Kidney (tissue), 14 donors: ENCODE measurements around the gene MIPEP. TPM values are rescaled to one million over a fixed set of nuclear protein-coding genes. Genes with fewer than 3 reads are reported as not detected.

ENCODE experiments used
- DNase-seq, 5 donors: peaks; one replicate each; pipeline ENCODE4 v3.0.0-alpha.2; 2013 to 2020
- FAIRE-seq: peaks from 2 replicates; lab custom pipeline; 2012; peaks lifted over from hg19 to GRCh38; lab: Jason Lieb, UNC
- H3K27ac ChIP-seq, 2 donors: one replicate each; pipeline ENCODE4 v1.7.0; 2013; ENCODE audit warnings: low read depth in 2 of 2, low read length in 2 of 2, inconsistent platforms in 1 of 2
- H3K27me3 ChIP-seq: one replicate; pipeline ENCODE4 v1.7.1; 2013; ENCODE audit warnings: low read length, inconsistent platforms; ENCODE audit not compliant: control insufficient read depth, insufficient read depth
- H3K36me3 ChIP-seq, 3 donors: one replicate each; pipeline versions ENCODE4 v1.7.0 to v1.7.1; 2013; ENCODE audit warnings: low read length in 3 of 3, control low read depth in 1 of 3, inconsistent platforms in 1 of 3; ENCODE audit not compliant: insufficient read depth in 3 of 3, control insufficient read depth in 2 of 3
- H3K4me1 ChIP-seq, 3 donors: one replicate each; pipeline versions ENCODE4 v1.7.0 to v1.7.1; 2013; ENCODE audit warnings: low read length in 3 of 3, inconsistent platforms in 1 of 3, low read depth in 1 of 3; ENCODE audit not compliant: control insufficient read depth in 2 of 3, insufficient read depth in 2 of 3
- H3K4me3 ChIP-seq, 3 donors: one replicate each; pipeline versions ENCODE4 v1.7.0 to v1.8.1; 2013; ENCODE audit warnings: low read length in 3 of 3, control low read depth in 1 of 3, inconsistent platforms in 1 of 3
- H3K9ac ChIP-seq, 3 donors: one replicate each; pipeline versions ENCODE4 v1.7.0 to v1.7.1; 2013; ENCODE audit warnings: low read length in 3 of 3, control low read depth in 1 of 3, inconsistent platforms in 1 of 3
- H3K9me3 ChIP-seq, 3 donors: one replicate each; pipeline versions ENCODE4 v1.7.0 to v1.7.1; 2013; ENCODE audit warnings: low read length in 3 of 3, control low read depth in 1 of 3, inconsistent platforms in 1 of 3; ENCODE audit not compliant: control insufficient read depth in 2 of 3, insufficient read depth in 1 of 3
- CTCF ChIP-seq: IDR thresholded peaks from 3 replicates; pipeline ENCODE4 v1.5.1; 2012; ENCODE audit warnings: mild to moderate bottlenecking, moderate library complexity, borderline replicate concordance; ENCODE audit not compliant: insufficient read depth; ENCODE audit errors: extremely low read depth
- intact Hi-C: fragments of 100-400 bp; cut with DNase I; formaldehyde crosslinking; loops from one replicate; pipeline ENCODE4 v1.11.1; 2022
- polyA plus RNA-seq: library from polyadenylated mRNA; stranded (reverse); fragments of 350-450 nt; fragmentation: Illumina TruSeq; extraction: RNeasy Lipid Tissue Mini Kit (QIAGEN cat#74804); gene quantifications from one replicate; pipeline ENCODE4 v1.2.3, GENCODE V29; 2014; ENCODE audit warnings: low read depth, low replicate concordance; ENCODE audit not compliant: insufficient read depth
- total RNA-seq: library from RNA; stranded (reverse); fragmentation: NEBNext Ultra II Directional; extraction: Animal tissue kit (Norgen Biotek cat#: 25700); gene quantifications from one replicate; pipeline ENCODE4 v1.2.1, GENCODE V29; 2021
- donor health status: control.
- donor health status: control.
- donor health status: control.
- donor health status: control.
- donor health status: control.
- donor health status: DM: yes; HTN: yes; CAD: no.
- donor health status: Normal renal cell carcinoma (clear cell type).

The MIPEP gene
- total and polyA plus RNA-seq, 2 donors from 2014 or later: 29.1 to 46.8 TPM

GRCh38 chr13:23844132-23844531 lies 45.1 kb downstream of the MIPEP start:
- DNase-seq: no peak
- Histone ChIP-seq H3K4me3 (no peak overlapping the region), H3K36me3 (peaks cover 0 to 3% (median 0%) of the 10 kb centered on the region in 3 donors), H3K4me1 (no peaks in the 10 kb centered on the region), H3K27ac (no peak overlapping the region), H3K9ac (no peak overlapping the region), H3K27me3 (no peaks in the 10 kb centered on the region), H3K9me3 (no peaks in the 10 kb centered on the region)
- no peak for FAIRE-seq
- intact Hi-C loops: no loop called here
- TF ChIP-seq CTCF: no peak

GRCh38 chr13:23843436-23843835 lies 45.8 kb downstream of the MIPEP start:
- DNase-seq: no peak
- no peak overlapping the region for H3K4me3 ChIP-seq
- TF ChIP-seq CTCF: no peak
- no peak overlapping the region for H3K9ac ChIP-seq
- no peaks in the 10 kb centered on the region for H3K9me3 ChIP-seq
- no peak overlapping the region for H3K27ac ChIP-seq
- no peak for FAIRE-seq
- no peaks in the 10 kb centered on the region for H3K4me1 ChIP-seq
- no peaks in the 10 kb centered on the region for H3K27me3 ChIP-seq
- intact Hi-C loops: no loop called here
- peaks cover 0 to 3% (median 0%) of the 10 kb centered on the region in 3 donors for H3K36me3 ChIP-seq

- no peak for TF ChIP-seq CTCF
- H3K9me3 ChIP-seq: no peaks in the 10 kb centered on the region
- H3K4me1 ChIP-seq: no peaks in the 10 kb centered on the region
- FAIRE-seq (no peak), DNase-seq (no peak)
- H3K9ac ChIP-seq: no peak overlapping the region
- peaks cover 0 to 4% (median 2%) of the 10 kb centered on the region in 3 donors for H3K36me3 ChIP-seq
- H3K27ac ChIP-seq: no peak overlapping the region
- H3K27me3 ChIP-seq: no peaks in the 10 kb centered on the region
- no peak overlapping the region for H3K4me3 ChIP-seq
- intact Hi-C loops: no loop called here
Measured at GRCh38 chr13:23842406-23842805, 46.8 kb downstream of the MIPEP start.
